Endothelial cell (in vitro differentiated cells): ENCODE data around the gene TMPRSS13. TPM values are rescaled to one million over a fixed set of nuclear protein-coding genes. Genes with fewer than 3 reads are reported as not detected.

Experiments used
- DNase-seq: peaks from one replicate; pipeline ENCODE4 v3.0.0; 2021; ENCODE audit warnings: low spot score
- H3K27ac Mint-ChIP-seq: one replicate; pipeline ENCODE4 v1.8.0; 2021; ENCODE audit warnings: mixed read lengths, inconsistent platforms; ENCODE audit not compliant: unreplicated experiment
- H3K27me3 Mint-ChIP-seq: one replicate; pipeline ENCODE4 v1.8.0; 2021; ENCODE audit warnings: mild to moderate bottlenecking, moderate library complexity, mixed read lengths, inconsistent platforms; ENCODE audit not compliant: unreplicated experiment
- H3K36me3 Mint-ChIP-seq: one replicate; pipeline ENCODE4 v1.8.0; 2021; ENCODE audit warnings: mild to moderate bottlenecking, low read depth, mixed read lengths, inconsistent platforms; ENCODE audit not compliant: unreplicated experiment
- H3K4me1 Mint-ChIP-seq: one replicate; pipeline ENCODE4 v1.8.0; 2021; ENCODE audit warnings: mild to moderate bottlenecking, mixed read lengths, inconsistent platforms; ENCODE audit not compliant: unreplicated experiment
- H3K4me3 Mint-ChIP-seq: one replicate; pipeline ENCODE4 v1.8.0; 2021; ENCODE audit warnings: mild to moderate bottlenecking, mixed read lengths, inconsistent platforms; ENCODE audit not compliant: unreplicated experiment
- H3K9me3 Mint-ChIP-seq: one replicate; pipeline ENCODE4 v1.8.0; 2021; ENCODE audit warnings: mixed read lengths, inconsistent platforms; ENCODE audit not compliant: unreplicated experiment
- CTCF ChIP-seq: fragments of 200-600 bp; sonication (generic); IDR thresholded peaks from one replicate; pipeline ENCODE4 v1.5.0; 2021; ENCODE audit warnings: antibody characterized with exemption; ENCODE audit not compliant: unreplicated experiment
- total RNA-seq: library from RNA; stranded (reverse); fragmentation: NEBNext Ultra II Directional; extraction: Animal tissue kit (Norgen Biotek cat#: 25700); gene quantifications from one replicate; pipeline ENCODE4 v1.2.1, GENCODE V29; 2021; ENCODE audit not compliant: unreplicated experiment

Gene TMPRSS13
- total RNA-seq, 1 donor from 2014 or later, result 1.8 TPM

GRCh38 chr11:117903505-117904382 is 25.5 kb downstream of the TMPRSS13 start:
- no peak for DNase-seq
- Mint-ChIP-seq H3K27ac (no peak overlapping the region), H3K36me3 (no peaks in the 10 kb centered on the region), H3K9me3 (no peaks in the 10 kb centered on the region), H3K4me1 (peaks cover 5% of the 10 kb centered on the region), H3K27me3 (peaks cover 1% of the 10 kb centered on the region), H3K4me3 (no peak overlapping the region)
- no peak for TF ChIP-seq CTCF

- no peak for DNase-seq
- Mint-ChIP-seq H3K9me3 (no peaks in the 10 kb centered on the region), H3K36me3 (no peaks in the 10 kb centered on the region), H3K27me3 (peaks cover 1% of the 10 kb centered on the region), H3K4me1 (no peaks in the 10 kb centered on the region), H3K4me3 (no peak overlapping the region), H3K27ac (no peak overlapping the region)
- TF ChIP-seq CTCF, result no peak
Measured at GRCh38 chr11:117902001-117902845, 27.0 kb downstream of the TMPRSS13 start.

- no peak for DNase-seq
- H3K27ac Mint-ChIP-seq, result no peak overlapping the region
- H3K4me1 Mint-ChIP-seq, result no peaks in the 10 kb centered on the region
- no peak for TF ChIP-seq CTCF
- H3K9me3 Mint-ChIP-seq, result no peaks in the 10 kb centered on the region
- H3K27me3 Mint-ChIP-seq, result peaks cover 1% of the 10 kb centered on the region
- H3K4me3 Mint-ChIP-seq, result no peak overlapping the region
- no peaks in the 10 kb centered on the region for H3K36me3 Mint-ChIP-seq
Measured at GRCh38 chr11:117901601-117902000, 27.6 kb downstream of the TMPRSS13 start.

GRCh38 chr11:117900720-117901440 is 28.3 kb downstream of the TMPRSS13 start:
- Mint-ChIP-seq H3K9me3 (no peaks in the 10 kb centered on the region), H3K4me3 (no peak overlapping the region), H3K4me1 (no peaks in the 10 kb centered on the region), H3K36me3 (no peaks in the 10 kb centered on the region), H3K27ac (no peak overlapping the region), H3K27me3 (peaks cover 1% of the 10 kb centered on the region)
- TF ChIP-seq CTCF, result no peak
- DNase-seq, result no peak
